ENCODE measurements around the gene FGB.

GRCh38 chr4:154569028-154569427 lies 6.2 kb downstream of the FGB start:
- no peak for TF ChIP-seq EZH2 (IDR thresholded peaks at IDR 0.05; ENCODE audit: borderline replicate concordance, low read length)
- no peak for TF ChIP-seq CTCF (IDR thresholded peaks at IDR 0.05; ENCODE audit: low read length)

All from OCI-LY1 (cell line).